ENCODE measurements around the gene LIMCH1. TPM values are rescaled to one million over a fixed set of nuclear protein-coding genes. Genes with fewer than 3 reads are reported as not detected.
A peak's percentile ranks its signal among the peaks of the same experiment; 100 is the strongest.

LIMCH1 gene
- total RNA-seq, 6 experiments from 2014 or later: 14.4 to 236 (median 205) TPM

DNA sequence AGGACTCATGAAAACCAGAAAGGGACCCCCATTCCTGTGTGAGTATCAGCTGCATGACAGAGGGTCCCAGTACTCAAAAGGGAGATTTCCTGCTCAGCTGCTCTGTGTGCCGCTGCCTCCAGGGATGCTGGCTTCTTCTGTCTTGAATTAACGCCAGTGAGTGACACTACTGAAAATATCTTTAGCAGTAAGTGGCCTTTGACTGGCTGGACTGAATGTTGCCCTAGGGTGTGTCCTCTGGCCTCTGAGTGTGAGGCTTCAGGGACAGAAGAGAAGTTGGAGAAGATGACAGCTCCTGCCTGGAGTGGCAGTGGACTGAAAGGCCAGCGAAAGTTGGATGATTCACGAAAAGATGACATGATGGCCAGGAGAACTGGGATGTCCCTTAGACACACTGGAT is 95.4 kb downstream of the LIMCH1 start:
- DNase-seq: no peak
- peaks cover 19% of the 10 kb centered on the region for H3K27me3 Mint-ChIP-seq (ENCODE audit: insufficient read depth)
- peak overlapping the region; percentile 65; the same call in 1 of the 2 replicates for H3K4me3 Mint-ChIP-seq
- H3K9me3 Mint-ChIP-seq: no peaks in the 10 kb centered on the region
- TF ChIP-seq, protein P1, sequence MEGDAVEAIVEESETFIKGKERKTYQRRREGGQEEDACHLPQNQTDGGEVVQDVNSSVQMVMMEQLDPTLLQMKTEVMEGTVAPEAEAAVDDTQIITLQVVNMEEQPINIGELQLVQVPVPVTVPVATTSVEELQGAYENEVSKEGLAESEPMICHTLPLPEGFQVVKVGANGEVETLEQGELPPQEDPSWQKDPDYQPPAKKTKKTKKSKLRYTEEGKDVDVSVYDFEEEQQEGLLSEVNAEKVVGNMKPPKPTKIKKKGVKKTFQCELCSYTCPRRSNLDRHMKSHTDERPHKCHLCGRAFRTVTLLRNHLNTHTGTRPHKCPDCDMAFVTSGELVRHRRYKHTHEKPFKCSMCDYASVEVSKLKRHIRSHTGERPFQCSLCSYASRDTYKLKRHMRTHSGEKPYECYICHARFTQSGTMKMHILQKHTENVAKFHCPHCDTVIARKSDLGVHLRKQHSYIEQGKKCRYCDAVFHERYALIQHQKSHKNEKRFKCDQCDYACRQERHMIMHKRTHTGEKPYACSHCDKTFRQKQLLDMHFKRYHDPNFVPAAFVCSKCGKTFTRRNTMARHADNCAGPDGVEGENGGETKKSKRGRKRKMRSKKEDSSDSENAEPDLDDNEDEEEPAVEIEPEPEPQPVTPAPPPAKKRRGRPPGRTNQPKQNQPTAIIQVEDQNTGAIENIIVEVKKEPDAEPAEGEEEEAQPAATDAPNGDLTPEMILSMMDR (IDR thresholded peaks at IDR 0.05): no peak
- peak overlapping the region; percentile 63; the same call in 1 of the 2 replicates for H3K27ac Mint-ChIP-seq
- H3K4me1 Mint-ChIP-seq (ENCODE audit: low read depth): peaks cover 65% of the 10 kb centered on the region
- H3K36me3 Mint-ChIP-seq (ENCODE audit: low read depth): peaks cover 24% of the 10 kb centered on the region; the same call in 1 of the 2 replicates

DNA sequence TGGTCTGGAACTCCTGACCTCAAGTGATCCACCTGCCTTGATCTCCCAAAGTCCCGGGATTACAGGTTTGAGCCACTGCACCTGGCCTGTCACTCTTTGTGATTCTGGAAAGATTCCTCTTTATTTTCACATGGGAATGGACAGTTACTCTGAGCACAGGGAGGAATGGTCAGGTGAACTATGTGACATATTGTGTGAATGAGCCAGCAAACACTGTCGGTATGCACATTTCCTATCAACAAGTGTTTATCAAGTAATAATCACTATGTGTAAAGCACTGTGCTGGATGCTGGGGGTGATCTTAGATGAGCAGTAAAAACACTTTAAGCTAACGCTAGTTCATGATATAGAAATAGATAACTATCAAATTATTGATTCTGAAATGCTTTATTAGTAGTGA is 97.5 kb downstream of the LIMCH1 start:
- Mint-ChIP-seq H3K36me3 (ENCODE audit: low read depth) (peaks cover 16% of the 10 kb centered on the region; the same call in 1 of the 2 replicates), H3K27me3 (ENCODE audit: insufficient read depth) (peaks cover 24% of the 10 kb centered on the region), H3K9me3 (no peaks in the 10 kb centered on the region), H3K4me1 (ENCODE audit: low read depth) (peaks cover 69% of the 10 kb centered on the region), H3K27ac (no peak overlapping the region), H3K4me3 (no peak overlapping the region)
- no peak for DNase-seq
- TF ChIP-seq, protein P1 (IDR thresholded peaks at IDR 0.05): no peak

DNA sequence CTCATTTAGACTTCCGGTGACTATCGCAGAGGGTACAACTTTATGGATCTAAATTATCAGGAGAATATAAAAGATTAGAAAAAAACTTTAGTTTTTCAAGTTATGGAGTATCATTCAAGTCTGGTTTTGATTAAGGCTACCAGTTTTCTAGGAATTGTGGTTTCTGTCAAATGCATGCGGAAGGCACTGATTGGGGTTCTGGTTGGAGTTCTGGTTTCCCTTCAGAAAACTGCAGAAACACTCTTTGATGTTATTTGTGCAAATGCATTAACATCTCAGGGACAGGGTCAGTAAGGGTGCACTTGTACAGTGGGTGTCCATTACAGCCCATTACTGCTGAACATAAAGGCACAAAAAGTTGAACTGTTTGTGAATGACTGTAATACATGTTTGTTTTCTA is 100.2 kb downstream of the LIMCH1 start:
- Mint-ChIP-seq H3K27ac (no peak overlapping the region; the same call in 1 of the 2 replicates), H3K36me3 (ENCODE audit: low read depth) (peaks cover 11% of the 10 kb centered on the region; the same call in 1 of the 2 replicates), H3K27me3 (ENCODE audit: insufficient read depth) (peaks cover 21% of the 10 kb centered on the region), H3K4me1 (ENCODE audit: low read depth) (peaks cover 57% of the 10 kb centered on the region), H3K4me3 (peak overlapping the region; percentile 40; the same call in 1 of the 2 replicates), H3K9me3 (no peaks in the 10 kb centered on the region)
- TF ChIP-seq, protein P1 (IDR thresholded peaks at IDR 0.05): no peak
- DNase-seq: no peak

DNA sequence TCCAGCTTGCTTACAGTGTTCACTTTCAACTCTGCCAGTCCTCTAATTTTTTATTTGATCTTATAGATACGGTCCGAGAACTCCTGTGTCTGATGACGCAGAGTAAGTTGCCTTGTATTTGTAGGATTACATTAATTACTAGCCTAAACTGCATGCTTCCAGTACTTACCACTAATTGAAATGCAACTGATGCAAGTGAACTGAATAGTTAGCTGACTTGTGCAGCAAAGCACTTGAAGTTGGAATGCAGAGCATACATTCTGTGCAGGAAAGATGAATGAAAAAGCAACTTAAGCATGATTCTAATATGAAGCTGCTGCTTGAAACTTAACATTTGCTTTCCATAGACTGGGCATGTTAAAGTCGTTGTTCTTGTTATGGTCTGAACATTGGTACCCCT is 100.9 kb downstream of the LIMCH1 start:
- Mint-ChIP-seq H3K27me3 (ENCODE audit: insufficient read depth) (peaks cover 19% of the 10 kb centered on the region), H3K9me3 (no peaks in the 10 kb centered on the region), H3K36me3 (ENCODE audit: low read depth) (peaks cover 4% of the 10 kb centered on the region; the same call in 1 of the 2 replicates), H3K27ac (no peak overlapping the region), H3K4me1 (ENCODE audit: low read depth) (peaks cover 52% of the 10 kb centered on the region; the same call in 1 of the 2 replicates), H3K4me3 (peak overlapping the region; percentile 40; the same call in 1 of the 2 replicates)
- TF ChIP-seq, protein P1 (IDR thresholded peaks at IDR 0.05): no peak
- no peak for DNase-seq

DNA sequence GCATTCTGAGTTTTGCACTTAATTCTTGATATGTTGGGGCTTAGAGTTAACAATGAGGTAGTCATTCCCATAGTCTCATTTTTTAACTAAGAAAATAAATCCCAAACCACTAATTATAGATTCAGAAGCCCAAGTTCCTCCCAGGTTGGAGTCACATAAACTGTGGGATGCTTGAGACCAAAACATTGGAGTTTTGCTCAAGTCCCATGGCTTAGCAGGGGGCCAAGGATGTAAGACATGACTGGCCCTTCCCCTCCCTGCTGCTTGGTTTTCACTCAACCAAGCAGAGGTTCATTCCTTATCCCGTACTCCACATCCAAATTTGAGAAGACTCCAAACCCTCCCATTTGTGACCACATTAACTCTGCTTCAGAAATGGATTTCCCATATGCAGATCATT is 101.3 kb downstream of the LIMCH1 start:
- Mint-ChIP-seq H3K4me1 (ENCODE audit: low read depth) (peaks cover 51% of the 10 kb centered on the region), H3K27ac (no peak overlapping the region), H3K27me3 (ENCODE audit: insufficient read depth) (peaks cover 17% of the 10 kb centered on the region), H3K4me3 (no peak overlapping the region), H3K36me3 (ENCODE audit: low read depth) (peaks cover 4% of the 10 kb centered on the region; the same call in 1 of the 2 replicates), H3K9me3 (no peaks in the 10 kb centered on the region)
- TF ChIP-seq, protein P1 (IDR thresholded peaks at IDR 0.05): no peak
- no peak for DNase-seq
